ENCODE measurements around the gene SAA4. TPM values are rescaled to one million over a fixed set of nuclear protein-coding genes. Genes with fewer than 3 reads are reported as not detected.
A peak's percentile ranks its signal among the peaks of the same experiment; 100 is the strongest.
"Not testable (repeated sequence)": the region's sequence is repeated elsewhere in the genome, so short reads cannot be mapped to it uniquely, and the experiment has no call there.

The SAA4 gene
- total RNA-seq, 1 experiment from 2014 or later: not detected

GRCh38 chr11:18246379-18247190, 10.0 kb upstream of the SAA4 start:
- H3K4me3 ChIP-seq; H3F3A ChIP-seq (ENCODE audit: insufficient read depth, low read depth); POLR2A ChIA-PET (ENCODE audit: unreplicated experiment); H3K79me2 ChIP-seq (ENCODE audit: low read depth); H3K27me3 ChIP-seq (ENCODE audit: insufficient read depth, low read depth); H2AFZ ChIP-seq; H4K20me1 ChIP-seq (ENCODE audit: insufficient read depth); BruUV-seq (replicated peaks); H3K4me1 ChIP-seq (replicated peaks; ENCODE audit: insufficient read depth); H3K9me3 ChIP-seq (ENCODE audit: insufficient read depth, low read depth); H3K36me3 ChIP-seq (ENCODE audit: low read depth); H3K9me2 ChIP-seq (ENCODE audit: insufficient read depth): not testable (repeated sequence)
- intact Hi-C loops (cut with micrococcal nuclease; ENCODE audit: unreplicated experiment): loop anchor here (2.0 to 10.0 kb wide), 3 partner anchors 22 to 488 kb away; no protein-coding TSS in a partner anchor
- DNase-seq: peak; percentile 39 to 71
- CTCF ChIA-PET: interaction anchor here (0.6 kb wide), 1 partner anchor 57 kb away, joined by 3 read pairs; no protein-coding TSS in a partner anchor
- H3K27ac ChIP-seq: peak overlapping the region; percentile 41
- peak overlapping the region; percentile 11 for H3K4me2 ChIP-seq

- TF ChIP-seq CTCF (conservative IDR thresholded peaks at IDR 0.05) (no peak), EZH2 (IDR thresholded peaks at IDR 0.05; ENCODE audit: low read depth) (no peak)
- Histone ChIP-seq H3K27ac (no peak overlapping the region), H3K9me3 (ENCODE audit: insufficient read depth, low read depth) (no peaks in the 10 kb centered on the region), H3K79me2 (ENCODE audit: low read depth) (no peaks in the 10 kb centered on the region), H3K27me3 (ENCODE audit: insufficient read depth, low read depth) (no peaks in the 10 kb centered on the region), H3K4me3 (no peak overlapping the region), H3F3A (ENCODE audit: insufficient read depth, low read depth) (no peaks in the 10 kb centered on the region), H3K9me2 (ENCODE audit: insufficient read depth) (no peaks in the 10 kb centered on the region), H2AFZ (no peak overlapping the region), H3K36me3 (ENCODE audit: low read depth) (no peaks in the 10 kb centered on the region), H3K4me2 (no peak overlapping the region), H3K4me1 (replicated peaks; ENCODE audit: insufficient read depth) (peaks cover 9% of the 10 kb centered on the region; the same call in 1 of the 2 replicates), H4K20me1 (ENCODE audit: insufficient read depth) (no peaks in the 10 kb centered on the region)
- intact Hi-C loops (cut with micrococcal nuclease; ENCODE audit: unreplicated experiment): loop anchor here (10.0 kb wide), 2 partner anchors 409 to 489 kb away; no protein-coding TSS in a partner anchor
- DNase-seq: no peak
- no TSS peak for BruUV-seq (replicated peaks)
- ChIA-PET POLR2A (ENCODE audit: unreplicated experiment) (no interaction called here), CTCF (no interaction called here)
Measured at GRCh38 chr11:18245396-18245795, 8.8 kb upstream of the SAA4 start.

GRCh38 chr11:18243783-18244362, 7.3 kb upstream of the SAA4 start:
- Histone ChIP-seq H4K20me1 (ENCODE audit: insufficient read depth) (no peaks in the 10 kb centered on the region), H3K9me2 (ENCODE audit: insufficient read depth) (no peaks in the 10 kb centered on the region), H3F3A (ENCODE audit: insufficient read depth, low read depth) (no peaks in the 10 kb centered on the region), H3K27me3 (ENCODE audit: insufficient read depth, low read depth) (no peaks in the 10 kb centered on the region), H2AFZ (no peak overlapping the region), H3K27ac (no peak overlapping the region), H3K4me1 (replicated peaks; ENCODE audit: insufficient read depth) (peaks cover 6% of the 10 kb centered on the region; the same call in 1 of the 2 replicates), H3K79me2 (ENCODE audit: low read depth) (no peaks in the 10 kb centered on the region), H3K9me3 (ENCODE audit: insufficient read depth, low read depth) (no peaks in the 10 kb centered on the region), H3K4me3 (no peak overlapping the region), H3K36me3 (ENCODE audit: low read depth) (no peaks in the 10 kb centered on the region), H3K4me2 (no peak overlapping the region)
- BruUV-seq (replicated peaks): no TSS peak
- peak; percentile 97 for TF ChIP-seq CTCF (conservative IDR thresholded peaks at IDR 0.05)
- TF ChIP-seq EZH2 (IDR thresholded peaks at IDR 0.05; ENCODE audit: low read depth): no peak
- peak; percentile 57 to 66 for DNase-seq
- POLR2A ChIA-PET (ENCODE audit: unreplicated experiment): interaction anchor here (0.5 to 0.6 kb wide), 3 partner anchors 151 to 296 kb away, joined by 3 to 5 read pairs (median 4); partner anchors contain the start of gene LDHA
- intact Hi-C loops (cut with micrococcal nuclease; ENCODE audit: unreplicated experiment): loop anchor here (2.0 to 10.0 kb wide), 4 partner anchors 153 to 491 kb away; partner anchors contain the start of gene TSG101
- CTCF ChIA-PET: interaction anchor here (0.6 to 1.0 kb wide), 2 partner anchors 31 to 247 kb away, joined by 3 to 5 read pairs; no protein-coding TSS in a partner anchor
